Measurements from ENCODE around the gene BEND6. TPM values are rescaled to one million over a fixed set of nuclear protein-coding genes. Genes with fewer than 3 reads are reported as not detected.

The BEND6 gene
- polyA plus RNA-seq, 1 of the 3 experiments (the other 2 are of a cell fraction): 6.9 TPM

DNA sequence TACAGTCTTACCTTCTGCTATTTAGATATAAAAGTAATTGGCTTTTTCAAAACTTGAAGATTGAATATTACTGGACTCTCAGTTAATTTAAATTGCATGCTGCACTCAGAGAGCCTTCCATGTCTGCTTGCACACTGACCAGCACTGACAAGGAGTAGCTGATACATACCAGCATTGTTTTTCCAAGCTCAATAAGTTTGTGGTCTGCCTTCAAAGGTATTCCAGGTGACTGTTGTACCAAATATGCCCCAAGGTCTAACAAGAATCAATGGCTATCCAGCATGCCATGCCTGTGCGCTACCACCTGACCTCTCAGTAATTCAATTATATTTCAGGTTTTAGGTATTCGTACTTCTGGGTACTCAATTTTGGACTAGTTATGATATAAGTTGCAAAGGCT lies 30.0 kb downstream of the BEND6 start:
- Histone ChIP-seq H3K9me2 (no peaks in the 10 kb centered on the region), H3K79me2 (ENCODE audit: insufficient read depth) (no peaks in the 10 kb centered on the region; the same call in 1 of the 2 replicates), H2AFZ (ENCODE audit: low read depth) (no peak overlapping the region), H3K27ac (ENCODE audit: low read depth in 2 of 2, low read length in 1 of 2) (no peak overlapping the region), H3K36me3 (replicated peaks in 1 of 2; ENCODE audit: control insufficient read depth in 1 of 2, insufficient read depth in 2 of 2, low read length in 1 of 2) (peaks cover 2 to 8% of the 10 kb centered on the region in 2 experiments), H3K9me3 (no peaks in the 10 kb centered on the region), H4K20me1 (ENCODE audit: insufficient read depth) (no peaks in the 10 kb centered on the region), H3K4me2 (no peak overlapping the region), H3K4me1 (ENCODE audit: control insufficient read depth in 1 of 2, insufficient read depth in 2 of 2, low read depth in 1 of 2, low read length in 1 of 2) (no peaks in the 10 kb centered on the region), H3F3A (replicated peaks; ENCODE audit: insufficient read depth) (no peaks in the 10 kb centered on the region), H3K9ac (no peak overlapping the region), H3K27me3 (ENCODE audit: insufficient read depth) (no peaks in the 10 kb centered on the region), H3K4me3 (ENCODE audit: low read depth in 2 of 2, low read length in 1 of 2) (no peak overlapping the region)
- CTCF ChIA-PET: interaction anchor here (0.8 to 3.6 kb wide), 4 partner anchors 36 to 140 kb away, joined by 3 to 14 read pairs (median 4); no protein-coding TSS in a partner anchor
- 94% methylated on average over 2 of the region's 2 CpGs for WGBS (ENCODE audit: low lambda C conversion rate)
- no peak for DNase-seq
- POLR2A ChIA-PET: no interaction called here
- TF ChIP-seq, protein P1, sequence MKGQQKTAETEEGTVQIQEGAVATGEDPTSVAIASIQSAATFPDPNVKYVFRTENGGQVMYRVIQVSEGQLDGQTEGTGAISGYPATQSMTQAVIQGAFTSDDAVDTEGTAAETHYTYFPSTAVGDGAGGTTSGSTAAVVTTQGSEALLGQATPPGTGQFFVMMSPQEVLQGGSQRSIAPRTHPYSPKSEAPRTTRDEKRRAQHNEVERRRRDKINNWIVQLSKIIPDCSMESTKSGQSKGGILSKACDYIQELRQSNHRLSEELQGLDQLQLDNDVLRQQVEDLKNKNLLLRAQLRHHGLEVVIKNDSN (IDR thresholded peaks at IDR 0.05; ENCODE audit: borderline replicate concordance, low read depth): no peak
- TF ChIP-seq MXI1 (IDR thresholded peaks at IDR 0.05; ENCODE audit: low read depth, low read length): no peak
- TF ChIP-seq NRF1 (IDR thresholded peaks at IDR 0.05; ENCODE audit: low read depth, low read length): no peak
- TF ChIP-seq, protein P2, sequence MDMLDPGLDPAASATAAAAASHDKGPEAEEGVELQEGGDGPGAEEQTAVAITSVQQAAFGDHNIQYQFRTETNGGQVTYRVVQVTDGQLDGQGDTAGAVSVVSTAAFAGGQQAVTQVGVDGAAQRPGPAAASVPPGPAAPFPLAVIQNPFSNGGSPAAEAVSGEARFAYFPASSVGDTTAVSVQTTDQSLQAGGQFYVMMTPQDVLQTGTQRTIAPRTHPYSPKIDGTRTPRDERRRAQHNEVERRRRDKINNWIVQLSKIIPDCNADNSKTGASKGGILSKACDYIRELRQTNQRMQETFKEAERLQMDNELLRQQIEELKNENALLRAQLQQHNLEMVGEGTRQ (IDR thresholded peaks at IDR 0.05; ENCODE audit: borderline replicate concordance, low read depth, low read length): no peak

DNA sequence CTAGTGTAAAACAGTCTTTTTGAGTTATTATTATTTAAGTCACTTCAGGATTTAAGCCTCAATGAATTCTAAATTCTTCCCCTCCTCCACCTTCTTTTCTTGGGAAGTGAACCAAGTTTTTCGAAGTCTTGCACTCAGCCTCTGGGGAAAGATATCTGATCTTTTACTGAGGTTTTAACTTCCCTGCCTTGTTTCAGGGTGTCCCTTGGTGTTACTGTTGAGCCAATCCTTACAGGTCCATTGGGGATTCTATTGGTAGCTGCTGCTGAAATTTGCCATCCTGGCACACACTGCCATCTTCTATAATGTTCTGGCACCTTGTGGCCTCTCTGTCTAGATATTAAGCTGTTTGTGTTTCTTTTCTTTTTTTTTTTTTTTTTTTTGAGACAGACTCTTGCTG lies 31.7 kb downstream of the BEND6 start:
- CTCF ChIA-PET: interaction anchor here (3.6 kb wide), 1 partner anchor 83 kb away, joined by 14 read pairs; no protein-coding TSS in a partner anchor

DNA sequence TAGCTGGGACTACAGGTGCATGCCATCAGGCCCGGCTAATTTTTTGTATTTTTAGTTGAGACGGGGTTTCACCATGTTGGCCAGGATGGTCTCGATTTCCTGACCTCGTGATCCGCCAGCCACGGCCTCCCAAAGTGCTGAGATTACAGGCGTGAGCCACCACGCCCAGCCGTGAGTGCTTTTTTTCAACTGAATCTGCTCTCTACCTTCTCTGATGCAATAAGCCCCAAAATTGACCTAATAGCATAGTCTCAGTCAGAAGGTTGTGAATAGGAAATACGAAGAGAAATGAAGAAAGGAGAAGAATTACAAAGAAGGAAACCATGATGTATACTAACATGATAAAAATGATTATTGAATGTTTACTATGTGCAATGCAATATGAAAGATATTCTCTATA lies 33.2 kb downstream of the BEND6 start:
- Histone ChIP-seq H4K20me1 (ENCODE audit: insufficient read depth) (no peaks in the 10 kb centered on the region), H3K9me3 (no peaks in the 10 kb centered on the region), H3K4me2 (no peak overlapping the region), H3K27me3 (ENCODE audit: insufficient read depth) (no peaks in the 10 kb centered on the region), H3K27ac (ENCODE audit: low read depth in 2 of 2, low read length in 1 of 2) (no peak overlapping the region), H3F3A (replicated peaks; ENCODE audit: insufficient read depth) (no peaks in the 10 kb centered on the region), H3K4me3 (ENCODE audit: low read depth in 2 of 2, low read length in 1 of 2) (no peak overlapping the region), H3K36me3 (replicated peaks in 1 of 2; ENCODE audit: control insufficient read depth in 1 of 2, insufficient read depth in 2 of 2, low read length in 1 of 2) (peaks cover 0 to 21% of the 10 kb centered on the region in 2 experiments), H3K79me2 (ENCODE audit: insufficient read depth) (no peaks in the 10 kb centered on the region), H2AFZ (ENCODE audit: low read depth) (no peak overlapping the region), H3K4me1 (ENCODE audit: control insufficient read depth in 1 of 2, insufficient read depth in 2 of 2, low read depth in 1 of 2, low read length in 1 of 2) (no peaks in the 10 kb centered on the region), H3K9ac (no peak overlapping the region), H3K9me2 (no peaks in the 10 kb centered on the region)
- no peak for DNase-seq
- POLR2A ChIA-PET: no interaction called here
- 93% methylated on average over 10 of the region's 10 CpGs for WGBS (ENCODE audit: low lambda C conversion rate)
- TF ChIP-seq, protein P3, sequence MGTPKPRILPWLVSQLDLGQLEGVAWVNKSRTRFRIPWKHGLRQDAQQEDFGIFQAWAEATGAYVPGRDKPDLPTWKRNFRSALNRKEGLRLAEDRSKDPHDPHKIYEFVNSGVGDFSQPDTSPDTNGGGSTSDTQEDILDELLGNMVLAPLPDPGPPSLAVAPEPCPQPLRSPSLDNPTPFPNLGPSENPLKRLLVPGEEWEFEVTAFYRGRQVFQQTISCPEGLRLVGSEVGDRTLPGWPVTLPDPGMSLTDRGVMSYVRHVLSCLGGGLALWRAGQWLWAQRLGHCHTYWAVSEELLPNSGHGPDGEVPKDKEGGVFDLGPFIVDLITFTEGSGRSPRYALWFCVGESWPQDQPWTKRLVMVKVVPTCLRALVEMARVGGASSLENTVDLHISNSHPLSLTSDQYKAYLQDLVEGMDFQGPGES (IDR thresholded peaks at IDR 0.05; ENCODE audit: low read depth, low read length): no peak
- TF ChIP-seq EZH2phosphoT487 (IDR thresholded peaks at IDR 0.05; ENCODE audit: borderline replicate concordance, low read depth) (no peak), TAF1 (IDR thresholded peaks at IDR 0.05; ENCODE audit: borderline replicate concordance, low read depth, low read length) (no peak), RCOR1 (IDR thresholded peaks at IDR 0.05; ENCODE audit: low read length) (no peak), YY1 (IDR thresholded peaks at IDR 0.05; ENCODE audit: low read depth) (no peak), CHD2 (IDR thresholded peaks at IDR 0.05; ENCODE audit: low read length, partially characterized antibody) (no peak)
- TF ChIP-seq, protein P2 (IDR thresholded peaks at IDR 0.05; ENCODE audit: borderline replicate concordance, low read depth, low read length): no peak
- CTCF ChIA-PET: no interaction called here

More for the DNA sequence above, 31.7 kb downstream of the BEND6 start:
- no peak overlapping the region for H3K4me2 ChIP-seq
- whole genome bisulfite sequencing (ENCODE audit: low lambda C conversion rate): 89% methylated on average over 1 of the region's 1 CpG
- H2AFZ ChIP-seq (ENCODE audit: low read depth): no peak overlapping the region
- no peak for TF ChIP-seq TEAD4 (IDR thresholded peaks at IDR 0.05; ENCODE audit: borderline replicate concordance, insufficient read depth)
- no peak overlapping the region for H3K9ac ChIP-seq
- H3K79me2 ChIP-seq (ENCODE audit: insufficient read depth): no peaks in the 10 kb centered on the region; the same call in 1 of the 2 replicates
- H4K20me1 ChIP-seq (ENCODE audit: insufficient read depth): no peaks in the 10 kb centered on the region
- H3K27me3 ChIP-seq (ENCODE audit: insufficient read depth): no peaks in the 10 kb centered on the region
- no peaks in the 10 kb centered on the region for H3K4me1 ChIP-seq (ENCODE audit: control insufficient read depth in 1 of 2, insufficient read depth in 2 of 2, low read depth in 1 of 2, low read length in 1 of 2)
- POLR2A ChIA-PET: no interaction called here
- DNase-seq: no peak
- H3K9me3 ChIP-seq: no peaks in the 10 kb centered on the region
- no peaks in the 10 kb centered on the region for H3F3A ChIP-seq (replicated peaks; ENCODE audit: insufficient read depth)
- H3K36me3 ChIP-seq (replicated peaks in 1 of 2; ENCODE audit: control insufficient read depth in 1 of 2, insufficient read depth in 2 of 2, low read length in 1 of 2): peaks cover 2 to 20% of the 10 kb centered on the region in 2 experiments
- no peak overlapping the region for H3K27ac ChIP-seq (ENCODE audit: low read depth in 2 of 2, low read length in 1 of 2)
- no peak overlapping the region for H3K4me3 ChIP-seq (ENCODE audit: low read depth in 2 of 2, low read length in 1 of 2)
- H3K9me2 ChIP-seq: no peaks in the 10 kb centered on the region
